A673 (cell line): ENCODE measurements around the gene ZNF503.

Source experiments
- EZH2 ChIP-seq: fragments of 200-600 bp; sonication (generic); IDR thresholded peaks from 2 replicates; pipeline ENCODE4 v1.6.1; 2017; ENCODE audit warnings: borderline replicate concordance, low read depth, mild to moderate bottlenecking, mixed read lengths, antibody characterized with exemption, low read length; ENCODE audit not compliant: poor library complexity, severe bottlenecking
- TF ChIP-seq, protein P1 (sequence below): fragments of 300-800, 200-600 bp; sonication (generic); conservative IDR thresholded peaks from 2 replicates; pipeline ENCODE4 v1.5.1; 2017; ENCODE audit warnings: low read depth, mild to moderate bottlenecking, antibody characterized with exemption, low read length, moderate library complexity, mixed read lengths

- TF ChIP-seq, protein P1, sequence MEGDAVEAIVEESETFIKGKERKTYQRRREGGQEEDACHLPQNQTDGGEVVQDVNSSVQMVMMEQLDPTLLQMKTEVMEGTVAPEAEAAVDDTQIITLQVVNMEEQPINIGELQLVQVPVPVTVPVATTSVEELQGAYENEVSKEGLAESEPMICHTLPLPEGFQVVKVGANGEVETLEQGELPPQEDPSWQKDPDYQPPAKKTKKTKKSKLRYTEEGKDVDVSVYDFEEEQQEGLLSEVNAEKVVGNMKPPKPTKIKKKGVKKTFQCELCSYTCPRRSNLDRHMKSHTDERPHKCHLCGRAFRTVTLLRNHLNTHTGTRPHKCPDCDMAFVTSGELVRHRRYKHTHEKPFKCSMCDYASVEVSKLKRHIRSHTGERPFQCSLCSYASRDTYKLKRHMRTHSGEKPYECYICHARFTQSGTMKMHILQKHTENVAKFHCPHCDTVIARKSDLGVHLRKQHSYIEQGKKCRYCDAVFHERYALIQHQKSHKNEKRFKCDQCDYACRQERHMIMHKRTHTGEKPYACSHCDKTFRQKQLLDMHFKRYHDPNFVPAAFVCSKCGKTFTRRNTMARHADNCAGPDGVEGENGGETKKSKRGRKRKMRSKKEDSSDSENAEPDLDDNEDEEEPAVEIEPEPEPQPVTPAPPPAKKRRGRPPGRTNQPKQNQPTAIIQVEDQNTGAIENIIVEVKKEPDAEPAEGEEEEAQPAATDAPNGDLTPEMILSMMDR: no peak
- no peak for TF ChIP-seq EZH2
These were observed 2.7 kb downstream of the ZNF503 start for GRCh38 chr10:75398692-75399460.
